H1 (cell line): ENCODE data around the gene SEMA3E.

Experiments
- CEBPB ChIP-seq: IDR thresholded peaks from 2 replicates; pipeline ENCODE4 v1.6.1; 2012; ENCODE audit warnings: low read depth, low read length
- CTCF ChIP-seq, 3 experiments: IDR thresholded peaks; 1 replicate in 2 of 3; 2 replicates in 1 of 3; pipeline versions ENCODE4 v1.5.1 to v1.6.1; 2011; ENCODE audit warnings: low read length in 3 of 3, mild to moderate bottlenecking in 3 of 3, inconsistent platforms in 2 of 3, low read depth in 1 of 3, moderate library complexity in 1 of 3; ENCODE audit not compliant: insufficient read depth in 1 of 3; ENCODE audit errors: control extremely low read depth in 1 of 3
- EP300 ChIP-seq, 2 experiments: IDR thresholded peaks; 1 replicate in 1 of 2; 2 replicates in 1 of 2; pipeline ENCODE4 v1.6.1; 2011 to 2012; ENCODE audit warnings: low read depth in 2 of 2, low read length in 2 of 2, mild to moderate bottlenecking in 2 of 2, borderline replicate concordance in 1 of 2, inconsistent platforms in 1 of 2, moderate library complexity in 1 of 2
- EZH2 ChIP-seq: fragments of 200-600 bp; sonication (generic); IDR thresholded peaks from 2 replicates; pipeline ENCODE4 v1.7.1; 2012; ENCODE audit warnings: low read depth, mild to moderate bottlenecking, moderate library complexity, low read length, inconsistent platforms; ENCODE audit not compliant: severe bottlenecking
- PHF8 ChIP-seq: fragments of 200-600 bp; sonication (generic); conservative IDR thresholded peaks from 2 replicates; pipeline ENCODE4 v1.7.1; 2012; ENCODE audit warnings: low read depth, mild to moderate bottlenecking, inconsistent platforms, low read length, moderate library complexity
- RAD21 ChIP-seq, 2 experiments: IDR thresholded peaks in 1 of 2; conservative IDR thresholded peaks in 1 of 2; 2 replicates each; pipeline ENCODE4 v1.6.1; 2011; ENCODE audit warnings: low read depth in 2 of 2, low read length in 2 of 2, improper control_type of control experiment in 1 of 2, inconsistent platforms in 1 of 2, mild to moderate bottlenecking in 1 of 2, moderate library complexity in 1 of 2
- SP1 ChIP-seq: IDR thresholded peaks from 2 replicates; pipeline ENCODE4 v1.6.1; 2011; ENCODE audit warnings: low read depth, low read length
- SRF ChIP-seq: IDR thresholded peaks from 2 replicates; pipeline ENCODE4 v1.6.1; 2011; ENCODE audit warnings: mild to moderate bottlenecking, low read depth, low read length, moderate library complexity
- TAF1 ChIP-seq: IDR thresholded peaks from 2 replicates; pipeline ENCODE4 v1.6.1; 2011; ENCODE audit warnings: mild to moderate bottlenecking, low read depth, low read length
- YY1 ChIP-seq: IDR thresholded peaks from 2 replicates; pipeline ENCODE4 v1.6.1; 2011; ENCODE audit warnings: low read depth, mild to moderate bottlenecking, low read length

- TF ChIP-seq PHF8 (no peak), EZH2 (no peak), CTCF (IDR thresholded peaks at IDR 0.05; ENCODE audit: control extremely low read depth in 1 of 3, insufficient read depth in 1 of 3, low read depth in 1 of 3, low read length in 3 of 3) (no peak), SP1 (no peak), EP300 (IDR thresholded peaks at IDR 0.05; ENCODE audit: borderline replicate concordance in 1 of 2, low read depth in 2 of 2, low read length in 2 of 2) (no peak), YY1 (no peak), SRF (no peak), RAD21 (IDR thresholded peaks at IDR 0.05 in 1 of 2, conservative IDR thresholded peaks at IDR 0.05 in 1 of 2; ENCODE audit: low read depth in 2 of 2, low read length in 2 of 2) (no peak), TAF1 (no peak), CEBPB (no peak)
Measured at GRCh38 chr7:83476511-83477050, 172.4 kb downstream of the SEMA3E start.
